Measurements from ENCODE around the gene SUPT20HL1.

GRCh38 chrX:24364326-24364725, 3.9 kb downstream of the SUPT20HL1 start:
- TF ChIP-seq CTCF (conservative IDR thresholded peaks at IDR 0.05; ENCODE audit: low read length) (no peak), EZH2phosphoT487 (IDR thresholded peaks at IDR 0.05; ENCODE audit: borderline replicate concordance, low read depth, low read length) (no peak)

Measured in OCI-LY7 (cell line).